Stimulated activated CD8-positive, alpha-beta memory T cell treated with anti-CD3 and anti-CD28 coated beads, Interleukin-7, amount 100 ng/mL, for 24 hours (primary cell): Measurements from ENCODE around the gene CSF2.
A peak's percentile ranks its signal among the peaks of the same experiment; 100 is the strongest.

Source experiments
- DNase-seq: peaks from one replicate; pipeline ENCODE4 v3.0.0-alpha.2; 2020; ENCODE audit warnings: low read depth

The CSF2 gene

GRCh38 chr5:132067941-132068808 lies 5.4 kb upstream of the CSF2 start:
- DNase-seq, result no peak

GRCh38 chr5:132069561-132069960 lies 4.0 kb upstream of the CSF2 start:
- DNase-seq, result no peak

- no peak for DNase-seq
These were observed 3.6 kb upstream of the CSF2 start for GRCh38 chr5:132069994-132070393.

- DNase-seq, result peak; percentile 38
These were observed 2.9 kb upstream of the CSF2 start for GRCh38 chr5:132070460-132071337.

GRCh38 chr5:132071338-132071707 lies 2.3 kb upstream of the CSF2 start:
- no peak for DNase-seq

GRCh38 chr5:132072070-132072469 lies 1.5 kb upstream of the CSF2 start:
- DNase-seq, result no peak

DNA sequence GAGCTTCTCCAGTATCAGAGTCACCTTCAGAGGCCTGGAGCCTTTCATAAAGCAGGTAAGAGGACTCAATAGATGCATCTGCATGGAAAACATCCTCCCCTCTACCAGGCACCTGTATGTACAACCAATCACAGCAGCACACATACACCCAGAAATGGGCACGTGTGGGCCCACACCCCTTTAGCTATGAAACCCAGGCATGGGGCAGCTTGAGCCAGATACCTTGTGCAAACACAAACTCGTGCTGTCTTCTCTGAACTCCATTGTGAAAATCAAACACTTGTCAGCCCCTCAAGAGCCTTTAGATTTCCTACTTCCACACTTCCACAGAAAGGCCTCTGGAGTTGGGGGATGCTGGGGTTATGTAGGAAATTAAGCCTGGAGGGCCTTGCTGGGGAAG lies 1.1 kb upstream of the CSF2 start:
- no peak for DNase-seq

DNA sequence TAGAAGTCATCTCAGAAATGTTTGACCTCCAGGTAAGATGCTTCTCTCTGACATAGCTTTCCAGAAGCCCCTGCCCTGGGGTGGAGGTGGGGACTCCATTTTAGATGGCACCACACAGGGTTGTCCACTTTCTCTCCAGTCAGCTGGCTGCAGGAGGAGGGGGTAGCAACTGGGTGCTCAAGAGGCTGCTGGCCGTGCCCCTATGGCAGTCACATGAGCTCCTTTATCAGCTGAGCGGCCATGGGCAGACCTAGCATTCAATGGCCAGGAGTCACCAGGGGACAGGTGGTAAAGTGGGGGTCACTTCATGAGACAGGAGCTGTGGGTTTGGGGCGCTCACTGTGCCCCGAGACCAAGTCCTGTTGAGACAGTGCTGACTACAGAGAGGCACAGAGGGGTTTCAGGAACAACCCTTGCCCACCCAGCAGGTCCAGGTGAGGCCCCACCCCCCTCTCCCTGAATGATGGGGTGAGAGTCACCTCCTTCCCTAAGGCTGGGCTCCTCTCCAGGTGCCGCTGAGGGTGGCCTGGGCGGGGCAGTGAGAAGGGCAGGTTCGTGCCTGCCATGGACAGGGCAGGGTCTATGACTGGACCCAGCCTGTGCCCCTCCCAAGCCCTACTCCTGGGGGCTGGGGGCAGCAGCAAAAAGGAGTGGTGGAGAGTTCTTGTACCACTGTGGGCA lies 642 bp downstream of the CSF2 start:
- DNase-seq, result no peak

GRCh38 chr5:132074772-132075718 lies 1.5 kb downstream of the CSF2 start:
- DNase-seq, result no peak

- no peak for DNase-seq
These were observed 2.1 kb downstream of the CSF2 start for GRCh38 chr5:132075719-132076077.

GRCh38 chr5:132076202-132076830 lies 2.7 kb downstream of the CSF2 start:
- no peak for DNase-seq

DNA sequence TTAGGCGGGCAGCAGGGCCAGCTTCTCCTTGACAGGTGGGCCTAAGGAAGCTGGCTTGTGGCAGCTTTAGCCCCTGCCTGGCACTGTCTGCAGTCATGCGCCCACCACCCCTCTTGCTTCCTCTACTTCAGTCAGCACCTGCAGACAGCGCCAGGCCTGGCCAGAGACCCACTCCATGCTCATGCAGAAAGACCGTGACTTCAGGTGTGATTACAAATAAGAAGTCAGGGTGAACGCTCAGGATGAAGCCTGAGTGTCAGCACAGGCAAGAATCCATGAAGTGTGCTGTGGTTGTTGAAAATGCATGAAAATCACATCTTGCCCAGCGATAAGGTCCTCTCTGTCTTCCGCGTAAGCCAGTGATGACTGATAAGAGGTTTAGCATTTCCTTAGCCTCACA lies 3.4 kb downstream of the CSF2 start:
- DNase-seq, result no peak

GRCh38 chr5:132079081-132079480 lies 5.5 kb downstream of the CSF2 start:
- no peak for DNase-seq

- DNase-seq, result no peak
These were observed 6.0 kb downstream of the CSF2 start for GRCh38 chr5:132079619-132080018.

- no peak for DNase-seq
These were observed 7.0 kb downstream of the CSF2 start for GRCh38 chr5:132080595-132080994.

GRCh38 chr5:132081458-132081857 lies 7.9 kb downstream of the CSF2 start:
- no peak for DNase-seq

DNA sequence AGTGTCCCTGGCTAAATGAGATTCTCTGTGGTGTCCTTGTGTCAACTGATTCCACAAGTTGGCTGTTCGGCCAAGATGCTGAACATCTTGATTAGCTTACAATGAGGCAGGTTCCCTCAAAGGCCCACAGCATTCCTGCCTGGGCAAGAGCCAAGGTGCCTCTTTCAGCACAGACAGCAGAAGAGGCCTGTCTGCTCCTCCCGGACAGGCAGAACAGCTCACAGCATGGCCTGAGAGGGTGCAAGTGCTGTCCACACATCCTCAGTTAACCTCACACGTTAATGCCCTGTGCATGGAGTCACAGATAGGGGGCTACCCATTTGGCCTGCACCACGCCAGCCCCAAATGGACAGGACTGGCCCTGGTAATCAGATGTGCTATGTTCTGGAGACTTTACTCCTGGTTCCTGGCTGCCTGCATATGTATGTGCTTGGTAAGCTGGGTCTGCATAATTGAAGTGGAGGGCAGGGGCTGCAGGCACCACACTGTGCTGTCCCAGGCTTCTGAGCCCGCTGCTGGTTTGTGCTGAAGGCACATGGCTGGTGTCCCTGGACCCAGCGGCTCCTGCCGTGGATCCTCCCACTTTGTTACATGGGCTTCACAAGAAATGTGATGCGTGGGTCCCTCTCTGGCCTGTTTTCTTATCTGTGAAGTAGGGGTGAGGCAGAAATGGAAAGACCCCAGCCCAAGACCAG lies 8.9 kb downstream of the CSF2 start:
- DNase-seq, result no peak

- DNase-seq, result no peak
These were observed 9.6 kb downstream of the CSF2 start for GRCh38 chr5:132083071-132083678.

GRCh38 chr5:132085686-132086085 lies 12.1 kb downstream of the CSF2 start:
- no peak for DNase-seq

DNA sequence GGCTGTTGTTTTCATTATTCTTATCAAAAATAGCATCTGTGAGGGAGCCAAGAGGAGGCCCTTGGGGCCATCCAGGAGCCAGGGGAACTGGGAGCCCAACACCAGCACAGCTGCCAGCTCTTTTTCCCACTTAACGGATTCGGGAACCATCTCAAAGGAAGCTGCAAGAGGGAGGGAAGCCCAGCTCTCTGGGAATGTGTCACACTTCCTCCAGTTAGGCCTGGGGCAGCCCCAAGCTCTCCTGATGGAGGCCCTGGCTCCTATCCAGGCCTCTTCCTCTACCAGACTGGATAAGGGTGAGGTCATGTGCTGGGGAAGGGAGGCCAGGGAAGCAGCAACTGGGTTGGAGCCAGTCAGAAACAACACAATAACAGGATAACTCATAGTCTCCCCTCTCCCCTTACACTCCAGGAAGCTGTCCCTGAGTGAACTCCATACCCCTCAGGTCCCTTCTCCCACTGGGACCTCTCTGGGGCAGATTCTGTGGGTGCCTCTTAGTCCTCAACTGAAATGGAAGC lies 12.7 kb downstream of the CSF2 start:
- DNase-seq, result no peak
